OCI-LY3 (cell line): Measurements from ENCODE around the gene PPP1R26.
"Not testable (repeated sequence)": the region's sequence is repeated elsewhere in the genome, so short reads cannot be mapped to it uniquely, and the experiment has no call there.

Experiments used
- H2AFZ ChIP-seq: fragments of 200-600, 300-600 bp; shearing (Covaris generic); 2 replicates; pipeline ENCODE4 v1.6.0; 2014; ENCODE audit warnings: antibody characterized with exemption, low read depth, low read length
- H3K27ac ChIP-seq: fragments of 200-600, 300-600 bp; sonication (generic); 2 replicates; pipeline ENCODE4 v1.5.1; 2014; ENCODE audit warnings: mild to moderate bottlenecking, low read length, moderate library complexity, mixed read lengths
- H3K27me3 ChIP-seq: fragments of 200-600, 300-600 bp; sonication (generic); 2 replicates; pipeline ENCODE4 v1.6.1; 2014; ENCODE audit warnings: low read depth, low read length, mixed read lengths
- H3K36me3 ChIP-seq: fragments of 200-600, 300-600 bp; sonication (generic); replicated peaks from 2 replicates; pipeline ENCODE3; 2014; ENCODE audit warnings: low read depth, low read length, mixed read lengths
- H3K4me1 ChIP-seq: fragments of 300-600, 200-600 bp; sonication (generic); 2 replicates; pipeline ENCODE4 v1.6.1; 2014; ENCODE audit warnings: low read length, mixed read lengths
- H3K4me2 ChIP-seq: fragments of 200-600, 300-600 bp; sonication (generic); 2 replicates; pipeline ENCODE4 v1.6.1; 2014; ENCODE audit warnings: low read length, mixed read lengths
- H3K4me3 ChIP-seq: fragments of 300-600, 200-600 bp; sonication (generic); 2 replicates; pipeline ENCODE4 v1.5.1; 2014; ENCODE audit warnings: antibody characterized with exemption, mild to moderate bottlenecking, low read length, moderate library complexity
- H3K79me2 ChIP-seq: fragments of 300-600, 200-600 bp; shearing (Covaris generic); 2 replicates; pipeline ENCODE4 v1.6.1; 2014; ENCODE audit warnings: mild to moderate bottlenecking, low read length, mixed read lengths
- H3K9ac ChIP-seq: fragments of 300-600, 200-600 bp; shearing (Covaris generic); 2 replicates; pipeline ENCODE4 v1.6.0; 2014; ENCODE audit warnings: mild to moderate bottlenecking, low read length, moderate library complexity
- H3K9me3 ChIP-seq: fragments of 200-600, 300-600 bp; shearing (Covaris generic); 2 replicates; pipeline ENCODE4 v1.6.1; 2014; ENCODE audit warnings: low read length, mixed read lengths; ENCODE audit not compliant: insufficient read depth
- H4K20me1 ChIP-seq: fragments of 200-600, 300-600 bp; sonication (generic); 2 replicates; pipeline ENCODE4 v1.6.1; 2016; ENCODE audit warnings: low read length, mixed read lengths; ENCODE audit not compliant: insufficient read depth
- CTCF ChIP-seq: fragments of 200-600, 300-600 bp; sonication (generic); IDR thresholded peaks from 2 replicates; pipeline ENCODE4 v1.5.1; 2014; ENCODE audit warnings: antibody characterized with exemption, low read length, low read depth
- EZH2phosphoT487 ChIP-seq: fragments of 200-600 bp; shearing (Covaris generic); IDR thresholded peaks from 2 replicates; pipeline ENCODE4 v1.6.1; 2018; ENCODE audit warnings: antibody characterized with exemption, mixed run types, low read depth

Gene PPP1R26

GRCh38 chr9:135531096-135531495 is 51.5 kb downstream of the PPP1R26 start:
- Histone ChIP-seq H3K36me3 (no peaks in the 10 kb centered on the region), H3K27me3 (no peaks in the 10 kb centered on the region), H3K9ac (no peak overlapping the region), H3K27ac (no peak overlapping the region), H4K20me1 (no peaks in the 10 kb centered on the region), H3K9me3 (no peaks in the 10 kb centered on the region), H3K79me2 (no peaks in the 10 kb centered on the region), H3K4me1 (peaks cover 8% of the 10 kb centered on the region), H3K4me2 (no peak overlapping the region), H2AFZ (no peak overlapping the region), H3K4me3 (no peak overlapping the region)
- TF ChIP-seq CTCF (no peak), EZH2phosphoT487 (no peak)

- Histone ChIP-seq H3K4me3 (no peak overlapping the region), H2AFZ (no peak overlapping the region), H3K4me2 (no peak overlapping the region), H3K36me3 (no peaks in the 10 kb centered on the region), H4K20me1 (no peaks in the 10 kb centered on the region), H3K27ac (no peak overlapping the region), H3K9ac (no peak overlapping the region), H3K27me3 (no peaks in the 10 kb centered on the region), H3K4me1 (peaks cover 8% of the 10 kb centered on the region), H3K9me3 (no peaks in the 10 kb centered on the region), H3K79me2 (no peaks in the 10 kb centered on the region)
- TF ChIP-seq CTCF, result no peak
- TF ChIP-seq EZH2phosphoT487, result no peak
Observed at GRCh38 chr9:135533113-135533512, 53.5 kb downstream of the PPP1R26 start.

GRCh38 chr9:135533674-135534073 is 54.1 kb downstream of the PPP1R26 start:
- no peak overlapping the region for H3K9ac ChIP-seq
- TF ChIP-seq EZH2phosphoT487 (no peak), CTCF (no peak)
- H2AFZ ChIP-seq, result no peak overlapping the region
- H3K4me3 ChIP-seq, result no peak overlapping the region
- H4K20me1 ChIP-seq, result no peaks in the 10 kb centered on the region
- H3K36me3 ChIP-seq, result no peaks in the 10 kb centered on the region
- H3K27me3 ChIP-seq, result no peaks in the 10 kb centered on the region
- H3K9me3 ChIP-seq, result no peaks in the 10 kb centered on the region
- H3K4me2 ChIP-seq, result no peak overlapping the region
- H3K27ac ChIP-seq, result no peak overlapping the region
- H3K4me1 ChIP-seq, result peaks cover 8% of the 10 kb centered on the region
- no peaks in the 10 kb centered on the region for H3K79me2 ChIP-seq

- not testable (repeated sequence) for H3K79me2 ChIP-seq, H3K27me3 ChIP-seq, H3K27ac ChIP-seq, H2AFZ ChIP-seq, H3K4me3 ChIP-seq, H4K20me1 ChIP-seq, H3K4me2 ChIP-seq, H3K4me1 ChIP-seq, H3K9me3 ChIP-seq, H3K36me3 ChIP-seq, H3K9ac ChIP-seq
Observed at GRCh38 chr9:135534192-135534711, 54.7 kb downstream of the PPP1R26 start.

- not testable (repeated sequence) for H3K4me3 ChIP-seq, H3K4me2 ChIP-seq, H3K27me3 ChIP-seq, H4K20me1 ChIP-seq, H3K9ac ChIP-seq, H3K9me3 ChIP-seq, H3K36me3 ChIP-seq, H3K4me1 ChIP-seq, H2AFZ ChIP-seq, H3K27ac ChIP-seq, H3K79me2 ChIP-seq
Observed at GRCh38 chr9:135534826-135535225, 55.2 kb downstream of the PPP1R26 start.

- not testable (repeated sequence) for H3K4me1 ChIP-seq, H3K9ac ChIP-seq, H3K36me3 ChIP-seq, H3K4me3 ChIP-seq, H3K79me2 ChIP-seq, H4K20me1 ChIP-seq, H2AFZ ChIP-seq, H3K27me3 ChIP-seq, H3K9me3 ChIP-seq, H3K4me2 ChIP-seq, H3K27ac ChIP-seq
Observed at GRCh38 chr9:135535631-135536030, 56.0 kb downstream of the PPP1R26 start.
